Sigmoid colon (tissue), 4 donors: ENCODE results near the gene HDAC9.

Experiments
- EP300 ChIP-seq, 4 donors: sonication (generic); formaldehyde crosslinking; IDR thresholded peaks; one replicate each; pipeline ENCODE4 v1.6.1; 2017; ENCODE audit warnings: antibody characterized with exemption in 4 of 4
- POLR2A ChIP-seq, 2 donors: fragments of 450-650 bp; IDR thresholded peaks; one replicate each; pipeline ENCODE4 v1.6.1; 2016; ENCODE audit warnings: antibody characterized with exemption in 2 of 2, mild to moderate bottlenecking in 2 of 2, moderate library complexity in 2 of 2
- POLR2AphosphoS5 ChIP-seq, 4 donors: sonication (generic); formaldehyde crosslinking; IDR thresholded peaks; one replicate each; pipeline ENCODE4 v1.6.1; 2017; ENCODE audit warnings: antibody characterized with exemption in 4 of 4
- TF ChIP-seq, protein P1 (sequence below), 4 experiments: fragments of 450-650 bp in 3 of 4; fragments of 200-600 bp in 1 of 4; IDR thresholded peaks; one replicate each; pipeline ENCODE4 v1.5.1; 2016 to 2019; ENCODE audit warnings: antibody characterized with exemption in 4 of 4, mild to moderate bottlenecking in 3 of 4, moderate library complexity in 2 of 4

DNA sequence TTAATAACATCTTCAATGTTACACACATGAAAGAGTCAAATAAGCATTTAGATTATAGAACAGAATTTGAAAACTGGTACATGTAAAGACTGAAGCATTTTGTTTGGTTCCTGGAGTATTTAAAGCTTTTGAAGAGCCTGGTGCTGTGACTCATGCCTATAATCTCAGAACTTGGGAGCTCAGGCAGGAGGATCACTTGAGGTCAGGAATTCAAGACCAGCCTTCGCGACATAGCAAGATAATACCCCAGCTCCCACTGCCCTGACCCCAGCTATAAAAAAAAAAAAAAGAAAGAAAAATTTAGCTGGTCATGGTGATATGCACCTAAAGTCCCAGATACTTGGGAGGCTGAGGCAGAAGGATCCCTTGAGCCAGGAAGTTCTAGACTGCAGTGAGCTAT, 87.8 kb downstream of the HDAC9 start:
- TF ChIP-seq POLR2A (IDR thresholded peaks at IDR 0.05) (no peak), POLR2AphosphoS5 (IDR thresholded peaks at IDR 0.05) (no peak), EP300 (IDR thresholded peaks at IDR 0.05) (no peak)
- TF ChIP-seq, protein P1, sequence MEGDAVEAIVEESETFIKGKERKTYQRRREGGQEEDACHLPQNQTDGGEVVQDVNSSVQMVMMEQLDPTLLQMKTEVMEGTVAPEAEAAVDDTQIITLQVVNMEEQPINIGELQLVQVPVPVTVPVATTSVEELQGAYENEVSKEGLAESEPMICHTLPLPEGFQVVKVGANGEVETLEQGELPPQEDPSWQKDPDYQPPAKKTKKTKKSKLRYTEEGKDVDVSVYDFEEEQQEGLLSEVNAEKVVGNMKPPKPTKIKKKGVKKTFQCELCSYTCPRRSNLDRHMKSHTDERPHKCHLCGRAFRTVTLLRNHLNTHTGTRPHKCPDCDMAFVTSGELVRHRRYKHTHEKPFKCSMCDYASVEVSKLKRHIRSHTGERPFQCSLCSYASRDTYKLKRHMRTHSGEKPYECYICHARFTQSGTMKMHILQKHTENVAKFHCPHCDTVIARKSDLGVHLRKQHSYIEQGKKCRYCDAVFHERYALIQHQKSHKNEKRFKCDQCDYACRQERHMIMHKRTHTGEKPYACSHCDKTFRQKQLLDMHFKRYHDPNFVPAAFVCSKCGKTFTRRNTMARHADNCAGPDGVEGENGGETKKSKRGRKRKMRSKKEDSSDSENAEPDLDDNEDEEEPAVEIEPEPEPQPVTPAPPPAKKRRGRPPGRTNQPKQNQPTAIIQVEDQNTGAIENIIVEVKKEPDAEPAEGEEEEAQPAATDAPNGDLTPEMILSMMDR (IDR thresholded peaks at IDR 0.05): no peak
